ENCODE data around the gene FAT2.

The FAT2 gene

DNA sequence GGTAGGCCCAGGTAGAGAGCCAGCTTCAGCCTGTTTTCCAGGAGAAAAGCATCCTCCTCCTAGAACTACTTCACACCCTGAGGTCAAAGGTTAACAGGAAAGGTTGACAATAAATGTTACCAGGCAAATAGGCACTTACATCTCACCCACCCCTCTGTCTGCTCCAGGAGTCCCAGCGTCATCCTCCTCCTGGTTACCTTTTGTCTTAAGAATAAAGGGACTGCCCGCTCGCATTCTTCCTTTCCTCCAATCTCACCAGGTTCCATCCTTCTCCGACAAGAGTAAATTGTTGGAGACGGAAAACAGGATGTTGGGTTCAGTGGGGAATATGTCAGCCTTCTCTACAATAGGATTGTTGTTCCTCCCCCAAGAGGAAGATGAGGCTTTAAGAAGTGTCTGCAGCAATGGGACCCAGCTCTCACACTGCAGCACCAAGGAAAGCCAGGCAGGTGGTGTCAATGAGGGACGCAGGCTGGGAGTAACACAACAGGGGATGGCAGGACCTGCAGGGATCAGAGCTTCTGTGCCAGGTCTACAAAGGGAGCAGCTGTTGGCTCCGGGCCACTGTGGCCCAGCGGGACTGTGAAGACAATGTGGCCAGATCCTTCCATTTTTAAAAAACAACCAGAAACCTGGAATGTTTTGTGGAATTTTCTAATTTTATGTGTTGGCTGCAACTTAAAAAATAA lies 29.0 kb downstream of the FAT2 start:
- no peak for DNase-seq (ENCODE audit: low read depth)
- TF ChIP-seq MYC (IDR thresholded peaks at IDR 0.05; ENCODE audit: low read depth, low read length), result no peak
- TF ChIP-seq, protein P1, sequence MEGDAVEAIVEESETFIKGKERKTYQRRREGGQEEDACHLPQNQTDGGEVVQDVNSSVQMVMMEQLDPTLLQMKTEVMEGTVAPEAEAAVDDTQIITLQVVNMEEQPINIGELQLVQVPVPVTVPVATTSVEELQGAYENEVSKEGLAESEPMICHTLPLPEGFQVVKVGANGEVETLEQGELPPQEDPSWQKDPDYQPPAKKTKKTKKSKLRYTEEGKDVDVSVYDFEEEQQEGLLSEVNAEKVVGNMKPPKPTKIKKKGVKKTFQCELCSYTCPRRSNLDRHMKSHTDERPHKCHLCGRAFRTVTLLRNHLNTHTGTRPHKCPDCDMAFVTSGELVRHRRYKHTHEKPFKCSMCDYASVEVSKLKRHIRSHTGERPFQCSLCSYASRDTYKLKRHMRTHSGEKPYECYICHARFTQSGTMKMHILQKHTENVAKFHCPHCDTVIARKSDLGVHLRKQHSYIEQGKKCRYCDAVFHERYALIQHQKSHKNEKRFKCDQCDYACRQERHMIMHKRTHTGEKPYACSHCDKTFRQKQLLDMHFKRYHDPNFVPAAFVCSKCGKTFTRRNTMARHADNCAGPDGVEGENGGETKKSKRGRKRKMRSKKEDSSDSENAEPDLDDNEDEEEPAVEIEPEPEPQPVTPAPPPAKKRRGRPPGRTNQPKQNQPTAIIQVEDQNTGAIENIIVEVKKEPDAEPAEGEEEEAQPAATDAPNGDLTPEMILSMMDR (IDR thresholded peaks at IDR 0.05; ENCODE audit: low read depth, low read length), result no peak
- no peak for TF ChIP-seq POLR2A (IDR thresholded peaks at IDR 0.05; ENCODE audit: extremely low read depth, insufficient read length)
- TF ChIP-seq, protein P2, sequence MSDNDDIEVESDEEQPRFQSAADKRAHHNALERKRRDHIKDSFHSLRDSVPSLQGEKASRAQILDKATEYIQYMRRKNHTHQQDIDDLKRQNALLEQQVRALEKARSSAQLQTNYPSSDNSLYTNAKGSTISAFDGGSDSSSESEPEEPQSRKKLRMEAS (IDR thresholded peaks at IDR 0.05; ENCODE audit: low read depth, low read length), result no peak

DNA sequence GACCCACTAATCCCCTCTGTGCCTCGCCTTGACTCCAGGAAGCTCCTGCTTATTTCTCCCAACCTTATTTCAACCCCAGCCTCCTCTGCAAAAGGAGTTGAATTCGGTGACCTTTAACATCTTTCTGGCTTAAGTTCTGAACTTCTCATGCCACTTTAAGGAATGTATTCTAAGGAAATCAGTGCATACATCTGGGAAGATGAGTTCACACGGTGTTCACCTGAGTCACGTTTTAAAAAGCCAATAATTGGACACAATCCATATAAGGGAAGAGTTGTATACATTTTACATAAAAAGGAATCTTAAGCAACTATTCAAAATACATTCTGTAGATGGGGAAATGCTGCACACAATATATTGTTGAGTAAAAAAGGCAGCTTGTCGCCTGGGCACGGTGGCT lies 33.2 kb downstream of the FAT2 start:
- no peak for DNase-seq (ENCODE audit: low read depth)
- no peak for TF ChIP-seq MYC (IDR thresholded peaks at IDR 0.05; ENCODE audit: low read depth, low read length)
- TF ChIP-seq, protein P1 (IDR thresholded peaks at IDR 0.05; ENCODE audit: low read depth, low read length), result no peak
- no peak for TF ChIP-seq POLR2A (IDR thresholded peaks at IDR 0.05; ENCODE audit: extremely low read depth, insufficient read length)
- TF ChIP-seq, protein P2 (IDR thresholded peaks at IDR 0.05; ENCODE audit: low read depth, low read length), result no peak
- H3K4me3 ChIP-seq (ENCODE audit: low read depth, low read length), result no peak overlapping the region

More for the DNA sequence above, 29.0 kb downstream of the FAT2 start:
- H3K4me3 ChIP-seq (ENCODE audit: low read depth, low read length), result no peak overlapping the region

DNA sequence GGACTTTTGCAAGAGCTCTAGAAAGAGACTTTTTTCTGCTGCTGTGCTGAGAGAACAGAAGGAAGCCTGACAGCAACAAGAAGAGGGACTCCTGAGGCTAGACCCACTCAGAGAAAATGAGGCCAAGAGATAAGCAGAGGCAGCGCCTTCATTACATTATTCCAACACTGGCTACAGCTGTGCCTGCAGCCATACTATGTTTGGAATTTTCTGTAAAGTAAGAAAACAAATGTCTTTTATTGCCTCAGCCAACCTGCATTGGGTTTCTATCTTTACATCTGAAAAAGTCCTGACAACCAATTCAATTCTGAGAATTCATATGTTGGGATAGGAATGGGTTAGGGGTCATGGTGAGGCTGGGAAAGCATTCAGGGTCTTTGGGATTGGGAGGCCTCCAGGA lies 33.7 kb downstream of the FAT2 start:
- H3K4me3 ChIP-seq (ENCODE audit: low read depth, low read length), result no peak overlapping the region
- DNase-seq (ENCODE audit: low read depth), result no peak
- TF ChIP-seq POLR2A (IDR thresholded peaks at IDR 0.05; ENCODE audit: extremely low read depth, insufficient read length), result no peak
- TF ChIP-seq, protein P2 (IDR thresholded peaks at IDR 0.05; ENCODE audit: low read depth, low read length), result no peak
- TF ChIP-seq MYC (IDR thresholded peaks at IDR 0.05; ENCODE audit: low read depth, low read length), result no peak
- TF ChIP-seq, protein P1 (IDR thresholded peaks at IDR 0.05; ENCODE audit: low read depth, low read length), result no peak

DNA sequence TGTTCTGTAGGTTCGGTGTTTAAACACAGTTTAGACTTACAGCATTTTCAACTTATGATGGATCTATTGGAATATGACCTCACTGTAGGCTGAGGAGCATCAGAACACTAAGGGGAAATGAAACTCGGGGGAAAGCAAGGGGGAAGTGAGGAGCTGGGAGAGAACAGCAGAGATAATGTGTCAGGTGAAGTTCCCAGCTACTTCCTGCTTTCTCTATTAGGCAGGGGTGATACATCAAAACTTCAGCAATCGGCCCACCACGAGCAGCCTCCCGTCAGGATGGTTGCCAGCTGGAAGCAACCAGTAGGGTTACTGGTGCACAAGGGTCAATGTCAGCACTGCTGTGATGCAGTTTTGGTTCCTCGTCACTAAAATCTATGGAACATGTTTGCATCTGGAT lies 34.3 kb downstream of the FAT2 start:
- H3K4me3 ChIP-seq (ENCODE audit: low read depth, low read length), result no peak overlapping the region
- DNase-seq (ENCODE audit: low read depth), result peak; percentile 41
- TF ChIP-seq MYC (IDR thresholded peaks at IDR 0.05; ENCODE audit: low read depth, low read length), result no peak
- TF ChIP-seq, protein P2 (IDR thresholded peaks at IDR 0.05; ENCODE audit: low read depth, low read length), result no peak
- TF ChIP-seq POLR2A (IDR thresholded peaks at IDR 0.05; ENCODE audit: extremely low read depth, insufficient read length), result no peak
- TF ChIP-seq, protein P1 (IDR thresholded peaks at IDR 0.05; ENCODE audit: low read depth, low read length), result no peak

DNA sequence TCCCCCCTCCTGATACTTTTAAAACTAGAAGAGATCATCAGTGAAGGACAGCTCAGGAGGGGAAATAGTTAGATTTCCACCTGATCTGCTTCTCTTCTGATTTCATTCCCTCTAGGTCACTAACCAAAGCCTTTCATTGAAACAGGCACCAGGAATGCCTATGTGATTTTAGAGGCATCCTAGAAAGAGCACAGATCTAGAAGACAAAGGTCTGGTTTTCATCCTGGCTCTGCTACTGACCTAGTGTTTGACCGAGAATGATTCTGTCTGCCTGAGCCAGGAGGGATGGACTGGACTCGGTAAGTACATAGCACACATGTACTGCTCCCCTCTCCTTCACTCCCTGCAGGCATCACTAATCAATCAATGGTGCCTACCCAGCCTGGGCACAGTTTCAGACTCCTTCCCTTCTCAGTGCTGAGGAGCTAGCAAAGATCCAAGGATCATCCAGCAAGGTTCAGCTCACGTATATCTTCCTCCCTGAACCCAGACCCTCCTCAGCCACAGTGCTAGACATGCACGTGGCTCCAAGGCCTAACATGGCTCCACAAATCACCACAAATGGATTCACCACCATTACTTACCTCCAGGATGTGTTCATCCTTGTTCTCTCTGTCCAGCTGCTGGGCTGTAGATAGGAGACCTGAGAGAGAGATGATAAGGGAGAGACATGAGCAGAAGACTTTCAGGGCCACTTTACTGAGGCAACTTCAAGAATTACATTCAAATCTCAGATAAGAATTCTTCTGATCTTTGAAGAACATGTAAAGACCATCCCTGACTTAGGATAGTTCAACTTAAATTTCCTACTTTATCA lies 35.2 kb downstream of the FAT2 start:
- H3K4me3 ChIP-seq (ENCODE audit: low read depth, low read length), result no peak overlapping the region
- TF ChIP-seq, protein P1 (IDR thresholded peaks at IDR 0.05; ENCODE audit: low read depth, low read length), result no peak
- TF ChIP-seq POLR2A (IDR thresholded peaks at IDR 0.05; ENCODE audit: extremely low read depth, insufficient read length), result no peak
- DNase-seq (ENCODE audit: low read depth), result no peak
